ENCODE results near the gene MRPS6. TPM values are rescaled to one million over a fixed set of nuclear protein-coding genes. Genes with fewer than 3 reads are reported as not detected.

Gene MRPS6
- total and polyA plus RNA-seq, 7 donors: 38.8 to 191 (median 80.0) TPM

DNA sequence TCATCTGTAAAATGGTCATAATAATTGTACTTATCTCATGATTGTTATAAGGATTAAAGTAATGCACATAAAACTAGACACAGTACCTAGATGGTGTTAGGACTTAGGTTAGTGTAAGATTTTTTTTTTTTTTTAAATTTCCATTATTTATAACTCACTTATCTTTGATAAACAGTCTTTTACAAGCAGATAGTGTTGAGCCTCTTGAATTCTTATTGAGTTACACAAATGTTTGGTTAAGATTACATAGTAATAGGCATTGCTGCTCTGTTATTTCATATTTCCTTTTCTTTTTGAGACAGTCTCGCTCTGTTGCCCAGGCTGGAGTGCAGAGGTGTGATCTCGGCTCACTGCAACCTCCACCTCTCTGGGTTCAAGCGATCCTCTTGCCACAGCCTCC lies 15.4 kb downstream of the MRPS6 start:
- intact Hi-C loops (cut with DNase I): loop anchor here in 1 of 2 donors (10.0 kb wide), 1 partner anchor 106 kb away; no protein-coding TSS in a partner anchor
- TF ChIP-seq, protein P1, sequence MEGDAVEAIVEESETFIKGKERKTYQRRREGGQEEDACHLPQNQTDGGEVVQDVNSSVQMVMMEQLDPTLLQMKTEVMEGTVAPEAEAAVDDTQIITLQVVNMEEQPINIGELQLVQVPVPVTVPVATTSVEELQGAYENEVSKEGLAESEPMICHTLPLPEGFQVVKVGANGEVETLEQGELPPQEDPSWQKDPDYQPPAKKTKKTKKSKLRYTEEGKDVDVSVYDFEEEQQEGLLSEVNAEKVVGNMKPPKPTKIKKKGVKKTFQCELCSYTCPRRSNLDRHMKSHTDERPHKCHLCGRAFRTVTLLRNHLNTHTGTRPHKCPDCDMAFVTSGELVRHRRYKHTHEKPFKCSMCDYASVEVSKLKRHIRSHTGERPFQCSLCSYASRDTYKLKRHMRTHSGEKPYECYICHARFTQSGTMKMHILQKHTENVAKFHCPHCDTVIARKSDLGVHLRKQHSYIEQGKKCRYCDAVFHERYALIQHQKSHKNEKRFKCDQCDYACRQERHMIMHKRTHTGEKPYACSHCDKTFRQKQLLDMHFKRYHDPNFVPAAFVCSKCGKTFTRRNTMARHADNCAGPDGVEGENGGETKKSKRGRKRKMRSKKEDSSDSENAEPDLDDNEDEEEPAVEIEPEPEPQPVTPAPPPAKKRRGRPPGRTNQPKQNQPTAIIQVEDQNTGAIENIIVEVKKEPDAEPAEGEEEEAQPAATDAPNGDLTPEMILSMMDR (IDR thresholded peaks at IDR 0.05): no peak
- Histone ChIP-seq H3K27me3 (ENCODE audit: insufficient read depth in 3 of 3, low read length in 2 of 3) (no peaks in the 10 kb centered on the region), H3K36me3 (ENCODE audit: insufficient read depth in 1 of 2, low read depth in 1 of 2) (no peaks in the 10 kb centered on the region), H3K4me3 (no peak overlapping the region), H3K4me1 (peaks cover 40% of the 10 kb centered on the region), H3K9me3 (no peaks in the 10 kb centered on the region), H3K27ac (no peak overlapping the region)
- WGBS, 3 donors: 98 to 100% (median 99%) methylated on average over 3 of the region's 3 CpGs
- ATAC-seq (no peak), DNase-seq (no peak)

DNA sequence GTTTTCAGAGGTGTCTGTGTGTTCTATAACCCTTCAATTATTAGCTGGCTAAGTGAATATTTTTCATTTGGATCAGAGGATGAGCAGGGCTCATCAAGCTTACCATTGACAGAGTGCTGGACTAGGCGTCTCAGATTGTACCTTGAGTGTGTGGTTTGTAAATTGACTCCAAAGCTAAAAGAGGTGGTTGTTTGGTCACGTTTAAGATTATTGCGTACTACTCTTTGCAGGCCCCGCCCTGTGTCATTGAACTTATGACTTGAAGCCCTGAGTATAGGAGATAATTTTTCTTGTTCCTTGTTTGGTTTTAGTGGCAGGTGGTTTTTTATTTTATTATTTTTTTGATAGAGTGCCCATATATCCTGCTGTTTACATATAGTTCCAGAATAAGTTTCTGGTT lies 17.7 kb downstream of the MRPS6 start:
- Histone ChIP-seq H3K27me3 (ENCODE audit: insufficient read depth in 3 of 3, low read length in 2 of 3) (no peaks in the 10 kb centered on the region), H3K4me1 (peaks cover 40% of the 10 kb centered on the region), H3K27ac (no peak overlapping the region), H3K4me3 (no peak overlapping the region), H3K9me3 (no peaks in the 10 kb centered on the region), H3K36me3 (ENCODE audit: insufficient read depth in 1 of 2, low read depth in 1 of 2) (peaks cover 4 to 13% of the 10 kb centered on the region in 2 donors)
- TF ChIP-seq, protein P1 (IDR thresholded peaks at IDR 0.05): no peak
- peak; percentile 26 to 66 (median 58) for ATAC-seq
- intact Hi-C loops (cut with DNase I): no loop called here
- 59 to 88% (median 63%) methylated on average over 3 to 4 of the region's 4 CpGs for WGBS, 3 donors
- DNase-seq: no peak

DNA sequence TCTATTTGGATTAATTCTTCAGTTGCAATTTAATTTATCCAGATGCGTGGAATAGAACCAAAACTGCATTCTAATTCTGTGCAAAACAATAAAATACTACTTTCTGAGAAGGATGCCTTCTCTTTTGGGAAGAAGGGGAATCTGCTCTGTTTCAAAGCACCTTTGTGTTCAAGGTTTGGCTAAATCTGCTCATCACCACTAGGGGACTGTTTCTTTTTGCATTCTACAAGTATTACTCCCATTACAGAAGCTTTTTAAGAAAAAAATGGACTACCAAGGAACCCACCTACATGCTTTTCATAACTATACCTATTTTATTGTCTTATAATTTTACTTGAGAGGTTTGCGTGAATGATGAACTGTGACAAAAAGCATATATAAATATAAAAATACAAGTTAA lies 18.2 kb downstream of the MRPS6 start:
- Histone ChIP-seq H3K27ac (no peak overlapping the region), H3K4me1 (peaks cover 40% of the 10 kb centered on the region), H3K9me3 (no peaks in the 10 kb centered on the region), H3K27me3 (ENCODE audit: insufficient read depth in 3 of 3, low read length in 2 of 3) (no peaks in the 10 kb centered on the region), H3K4me3 (no peak overlapping the region), H3K36me3 (ENCODE audit: insufficient read depth in 1 of 2, low read depth in 1 of 2) (peaks cover 4 to 17% of the 10 kb centered on the region in 2 donors)
- DNase-seq: no peak
- no peak for ATAC-seq
- intact Hi-C loops (cut with DNase I): no loop called here
- 94 to 98% (median 98%) methylated on average over 2 of the region's 2 CpGs for WGBS, 3 donors
- TF ChIP-seq, protein P1 (IDR thresholded peaks at IDR 0.05): peak; percentile 19

DNA sequence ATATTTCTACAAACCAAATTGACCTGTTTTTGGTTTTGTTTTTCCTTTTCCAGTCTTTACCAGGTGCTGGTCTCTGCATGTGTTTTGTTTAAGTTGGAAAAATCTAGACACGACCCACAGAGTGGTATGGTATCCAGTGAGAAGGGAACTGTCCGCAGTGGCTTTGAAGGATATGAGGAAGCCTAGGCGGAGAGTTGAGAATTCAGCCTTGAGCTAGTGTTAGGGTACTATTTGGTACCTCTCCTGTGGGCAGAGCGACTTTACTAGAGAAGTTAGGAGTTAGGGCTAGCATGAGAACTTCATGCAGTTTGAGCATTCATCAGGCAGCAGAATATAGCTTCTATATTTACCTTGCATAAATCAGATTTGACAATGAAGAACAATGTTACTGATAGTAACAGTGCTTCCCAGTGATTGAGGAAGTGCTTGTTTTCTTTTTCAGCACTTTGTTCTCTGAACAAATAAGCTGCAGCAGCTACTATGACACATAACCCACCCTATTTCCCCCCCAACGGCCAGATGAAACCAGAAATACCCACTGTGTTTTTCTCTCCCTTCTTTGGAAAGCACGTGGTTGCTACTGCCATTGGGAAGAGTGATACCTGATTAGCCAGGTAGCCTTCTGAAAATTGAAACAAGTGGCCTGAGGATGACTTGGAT lies 19.0 kb downstream of the MRPS6 start:
- Histone ChIP-seq H3K4me1 (peaks cover 33% of the 10 kb centered on the region), H3K27me3 (ENCODE audit: insufficient read depth in 3 of 3, low read length in 2 of 3) (no peaks in the 10 kb centered on the region), H3K4me3 (no peak overlapping the region), H3K36me3 (ENCODE audit: insufficient read depth in 1 of 2, low read depth in 1 of 2) (peaks cover 4 to 21% of the 10 kb centered on the region in 2 donors), H3K9me3 (no peaks in the 10 kb centered on the region), H3K27ac (no peak overlapping the region)
- ATAC-seq: no peak
- WGBS, 3 donors: 57 to 59% (median 59%) methylated on average over 6 of the region's 6 CpGs
- no peak for DNase-seq
- intact Hi-C loops (cut with DNase I): no loop called here
- TF ChIP-seq, protein P1 (IDR thresholded peaks at IDR 0.05): no peak

DNA sequence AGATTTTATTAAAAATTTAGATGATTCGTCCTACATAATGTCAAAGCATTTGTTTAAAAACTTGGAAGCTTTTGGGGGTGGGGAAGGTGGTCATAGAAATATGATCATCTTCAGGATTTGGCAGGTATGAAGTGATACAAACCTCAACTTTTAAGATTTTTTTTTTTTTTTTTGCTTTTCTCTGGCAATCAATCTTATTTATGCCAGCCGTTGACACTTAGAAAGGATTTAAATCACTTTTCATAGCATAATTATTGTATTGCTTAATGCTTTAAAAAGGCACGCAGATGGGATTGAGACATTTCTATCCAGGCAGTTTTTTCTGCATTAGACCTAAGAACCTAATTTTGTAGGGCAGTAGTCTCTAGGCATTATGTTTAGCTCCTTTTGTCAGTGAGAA lies 19.7 kb downstream of the MRPS6 start:
- ATAC-seq (no peak), DNase-seq (no peak)
- intact Hi-C loops (cut with DNase I): no loop called here
- WGBS, 3 donors: 84 to 92% (median 87%) methylated on average over 3 of the region's 3 CpGs
- H3K36me3 ChIP-seq (ENCODE audit: insufficient read depth in 1 of 2, low read depth in 1 of 2): peaks cover 4 to 21% of the 10 kb centered on the region in 2 donors
- H3K27ac ChIP-seq: no peak overlapping the region
- H3K9me3 ChIP-seq: no peaks in the 10 kb centered on the region
- H3K4me3 ChIP-seq: no peak overlapping the region
- no peaks in the 10 kb centered on the region for H3K27me3 ChIP-seq (ENCODE audit: insufficient read depth in 3 of 3, low read length in 2 of 3)
- TF ChIP-seq, protein P1 (IDR thresholded peaks at IDR 0.05): no peak
- H3K4me1 ChIP-seq: peaks cover 28% of the 10 kb centered on the region
